Activated T-helper 17 cell treated with anti-CD3 and anti-CD28 coated beads, Interleukin-2, amount 50 U/mL, for 72 hours (primary cell): ENCODE results near the gene ZC3H4. TPM values are rescaled to one million over a fixed set of nuclear protein-coding genes. Genes with fewer than 3 reads are reported as not detected.
A peak's percentile ranks its signal among the peaks of the same experiment; 100 is the strongest.

ENCODE experiments used
- ATAC-seq: fragments of 150-1000 bp; cut with Tn5 transposase; replicated peaks from 2 replicates; pipeline ENCODE4 v1.10.0; 2021; ENCODE audit warnings: mild to moderate bottlenecking, moderate library complexity
- H3K27ac Mint-ChIP-seq: one replicate; pipeline ENCODE4 v1.8.0; 2022; ENCODE audit warnings: mixed read lengths
- H3K27me3 Mint-ChIP-seq: one replicate; pipeline ENCODE4 v1.8.0; 2022; ENCODE audit warnings: mixed read lengths
- H3K36me3 Mint-ChIP-seq: one replicate; pipeline ENCODE4 v1.8.0; 2022; ENCODE audit warnings: low read depth, mild to moderate bottlenecking, mixed read lengths
- H3K4me1 Mint-ChIP-seq: one replicate; pipeline ENCODE4 v1.8.0; 2022; ENCODE audit warnings: mixed read lengths
- H3K4me3 Mint-ChIP-seq: one replicate; pipeline ENCODE4 v1.8.0; 2022; ENCODE audit warnings: mild to moderate bottlenecking, mixed read lengths
- H3K9me3 Mint-ChIP-seq: one replicate; pipeline ENCODE4 v1.8.0; 2022; ENCODE audit warnings: mixed read lengths
- total RNA-seq, 2 donors: library from RNA; stranded (reverse); gene quantifications; one replicate each; pipeline ENCODE4 v1.2.3, GENCODE V29; 2022

ZC3H4 gene
- total RNA-seq, 2 donors from 2014 or later = 117 to 166 TPM

- Mint-ChIP-seq H3K27me3 (no peaks in the 10 kb centered on the region), H3K36me3 (no peaks in the 10 kb centered on the region), H3K9me3 (no peaks in the 10 kb centered on the region), H3K4me3 (peak overlapping the region; percentile 82), H3K27ac (peak overlapping the region; percentile 65), H3K4me1 (peaks cover 10% of the 10 kb centered on the region)
- ATAC-seq = peak; percentile 72
Measured at GRCh38 chr19:47047763-47048405, 65.7 kb downstream of the ZC3H4 start.

- Mint-ChIP-seq H3K4me1 (peaks cover 10% of the 10 kb centered on the region), H3K27me3 (no peaks in the 10 kb centered on the region), H3K4me3 (peak overlapping the region; percentile 82), H3K36me3 (no peaks in the 10 kb centered on the region), H3K9me3 (no peaks in the 10 kb centered on the region), H3K27ac (peak overlapping the region; percentile 65)
- ATAC-seq = no peak
Measured at GRCh38 chr19:47047272-47047762, 66.3 kb downstream of the ZC3H4 start.

GRCh38 chr19:47045867-47046470, 67.6 kb downstream of the ZC3H4 start:
- no peaks in the 10 kb centered on the region for H3K36me3 Mint-ChIP-seq
- no peaks in the 10 kb centered on the region for H3K27me3 Mint-ChIP-seq
- H3K4me3 Mint-ChIP-seq = no peak overlapping the region
- no peak for ATAC-seq
- no peaks in the 10 kb centered on the region for H3K9me3 Mint-ChIP-seq
- peaks cover 10% of the 10 kb centered on the region for H3K4me1 Mint-ChIP-seq
- no peak overlapping the region for H3K27ac Mint-ChIP-seq

- ATAC-seq = no peak
- no peaks in the 10 kb centered on the region for H3K36me3 Mint-ChIP-seq
- no peaks in the 10 kb centered on the region for H3K9me3 Mint-ChIP-seq
- peaks cover 10% of the 10 kb centered on the region for H3K4me1 Mint-ChIP-seq
- H3K4me3 Mint-ChIP-seq = no peak overlapping the region
- no peak overlapping the region for H3K27ac Mint-ChIP-seq
- H3K27me3 Mint-ChIP-seq = no peaks in the 10 kb centered on the region
Measured at GRCh38 chr19:47044946-47045866, 68.4 kb downstream of the ZC3H4 start.

GRCh38 chr19:47040869-47041268, 72.7 kb downstream of the ZC3H4 start:
- Mint-ChIP-seq H3K27me3 (no peaks in the 10 kb centered on the region), H3K36me3 (peaks cover 1% of the 10 kb centered on the region), H3K27ac (peak overlapping the region; percentile 62), H3K4me3 (no peak overlapping the region), H3K4me1 (peaks cover 4% of the 10 kb centered on the region), H3K9me3 (no peaks in the 10 kb centered on the region)
- ATAC-seq = no peak

GRCh38 chr19:47039239-47039874, 74.2 kb downstream of the ZC3H4 start:
- Mint-ChIP-seq H3K27me3 (no peaks in the 10 kb centered on the region), H3K27ac (no peak overlapping the region), H3K4me3 (no peak overlapping the region), H3K9me3 (no peaks in the 10 kb centered on the region), H3K36me3 (peaks cover 8% of the 10 kb centered on the region), H3K4me1 (peaks cover 14% of the 10 kb centered on the region)
- ATAC-seq = no peak

GRCh38 chr19:47037766-47038165, 75.8 kb downstream of the ZC3H4 start:
- Mint-ChIP-seq H3K4me1 (peaks cover 14% of the 10 kb centered on the region), H3K36me3 (peaks cover 8% of the 10 kb centered on the region), H3K4me3 (no peak overlapping the region), H3K27me3 (no peaks in the 10 kb centered on the region), H3K27ac (no peak overlapping the region), H3K9me3 (no peaks in the 10 kb centered on the region)
- no peak for ATAC-seq

GRCh38 chr19:47036097-47036651, 77.4 kb downstream of the ZC3H4 start:
- H3K4me3 Mint-ChIP-seq = peak overlapping the region; percentile 88
- peaks cover 3% of the 10 kb centered on the region for H3K27me3 Mint-ChIP-seq
- peak; percentile 32 for ATAC-seq
- peak overlapping the region; percentile 99 for H3K27ac Mint-ChIP-seq
- H3K4me1 Mint-ChIP-seq = peaks cover 14% of the 10 kb centered on the region
- no peaks in the 10 kb centered on the region for H3K9me3 Mint-ChIP-seq
- H3K36me3 Mint-ChIP-seq = peaks cover 8% of the 10 kb centered on the region

- Mint-ChIP-seq H3K27me3 (peaks cover 8% of the 10 kb centered on the region), H3K4me1 (peaks cover 14% of the 10 kb centered on the region), H3K36me3 (peaks cover 8% of the 10 kb centered on the region), H3K27ac (peak overlapping the region; percentile 99), H3K4me3 (peak overlapping the region; percentile 88), H3K9me3 (no peaks in the 10 kb centered on the region)
- peak; percentile 94 for ATAC-seq
Measured at GRCh38 chr19:47035127-47036096, 78.2 kb downstream of the ZC3H4 start.

- H3K36me3 Mint-ChIP-seq = peaks cover 8% of the 10 kb centered on the region
- no peak overlapping the region for H3K4me3 Mint-ChIP-seq
- H3K27ac Mint-ChIP-seq = no peak overlapping the region
- no peaks in the 10 kb centered on the region for H3K9me3 Mint-ChIP-seq
- H3K27me3 Mint-ChIP-seq = peaks cover 20% of the 10 kb centered on the region
- no peak for ATAC-seq
- H3K4me1 Mint-ChIP-seq = peaks cover 14% of the 10 kb centered on the region
Measured at GRCh38 chr19:47032171-47032811, 81.3 kb downstream of the ZC3H4 start.

GRCh38 chr19:47028195-47028601, 85.4 kb downstream of the ZC3H4 start:
- H3K27me3 Mint-ChIP-seq = peaks cover 34% of the 10 kb centered on the region
- no peaks in the 10 kb centered on the region for H3K9me3 Mint-ChIP-seq
- H3K4me1 Mint-ChIP-seq = no peaks in the 10 kb centered on the region

GRCh38 chr19:47027586-47028088, 85.9 kb downstream of the ZC3H4 start:
- H3K9me3 Mint-ChIP-seq = no peaks in the 10 kb centered on the region
- H3K36me3 Mint-ChIP-seq = no peaks in the 10 kb centered on the region
- no peaks in the 10 kb centered on the region for H3K4me1 Mint-ChIP-seq
- no peak for ATAC-seq
- H3K27me3 Mint-ChIP-seq = peaks cover 39% of the 10 kb centered on the region
- H3K4me3 Mint-ChIP-seq = no peak overlapping the region
- H3K27ac Mint-ChIP-seq = no peak overlapping the region

More at GRCh38 chr19:47028195-47028601, 85.4 kb downstream of the ZC3H4 start:
- no peak overlapping the region for H3K27ac Mint-ChIP-seq
- H3K36me3 Mint-ChIP-seq = no peaks in the 10 kb centered on the region
- no peak overlapping the region for H3K4me3 Mint-ChIP-seq
- ATAC-seq = no peak
